ENCODE results near the gene FAM234A.
"Not testable (repeated sequence)": the region's sequence is repeated elsewhere in the genome, so short reads cannot be mapped to it uniquely, and the experiment has no call there.

Gene FAM234A

GRCh38 chr16:234468-235305 lies at the start of gene FAM234A:
Gene FAM234A (plus strand): TSS chr16:234821. CDS start chr16:254414, 19,593 bp downstream.
- peak; percentile 86 for DNase-seq (ENCODE audit: low read depth, low spot score)

- DNase-seq (ENCODE audit: low read depth, low spot score), result no peak
Observed at GRCh38 chr16:185213-185612, 49.4 kb upstream of the FAM234A start.

GRCh38 chr16:185691-186090 lies 48.9 kb upstream of the FAM234A start:
- DNase-seq (ENCODE audit: low read depth, low spot score), result no peak

- DNase-seq (ENCODE audit: low read depth, low spot score), result no peak
Observed at GRCh38 chr16:187330-187729, 47.3 kb upstream of the FAM234A start.

GRCh38 chr16:188674-189073 lies 45.9 kb upstream of the FAM234A start:
- no peak for DNase-seq (ENCODE audit: low read depth, low spot score)

- no peak for DNase-seq (ENCODE audit: low read depth, low spot score)
Observed at GRCh38 chr16:189604-190186, 44.9 kb upstream of the FAM234A start.

GRCh38 chr16:191831-192230 lies 42.8 kb upstream of the FAM234A start:
- no peak for DNase-seq (ENCODE audit: low read depth, low spot score)

- no peak for DNase-seq (ENCODE audit: low read depth, low spot score)
Observed at GRCh38 chr16:192686-193085, 41.9 kb upstream of the FAM234A start.

GRCh38 chr16:193441-193840 lies 41.2 kb upstream of the FAM234A start:
- DNase-seq (ENCODE audit: low read depth, low spot score), result no peak

GRCh38 chr16:194516-194915 lies 40.1 kb upstream of the FAM234A start:
- DNase-seq (ENCODE audit: low read depth, low spot score), result no peak

GRCh38 chr16:200388-200787 lies 34.2 kb upstream of the FAM234A start:
- DNase-seq (ENCODE audit: low read depth, low spot score), result no peak

- no peak for DNase-seq (ENCODE audit: low read depth, low spot score)
Observed at GRCh38 chr16:203246-203645, 31.4 kb upstream of the FAM234A start.

- DNase-seq (ENCODE audit: low read depth, low spot score), result not testable (repeated sequence)
Observed at GRCh38 chr16:204046-204445, 30.6 kb upstream of the FAM234A start.

- DNase-seq (ENCODE audit: low read depth, low spot score), result not testable (repeated sequence)
Observed at GRCh38 chr16:209359-209758, 25.3 kb upstream of the FAM234A start.

- not testable (repeated sequence) for DNase-seq (ENCODE audit: low read depth, low spot score)
Observed at GRCh38 chr16:211631-212180, 22.9 kb upstream of the FAM234A start.

GRCh38 chr16:212999-213398 lies 21.6 kb upstream of the FAM234A start:
- DNase-seq (ENCODE audit: low read depth, low spot score), result no peak

GRCh38 chr16:220021-220420 lies 14.6 kb upstream of the FAM234A start:
- DNase-seq (ENCODE audit: low read depth, low spot score), result no peak

- DNase-seq (ENCODE audit: low read depth, low spot score), result no peak
Observed at GRCh38 chr16:228151-228851, 6.3 kb upstream of the FAM234A start.

GRCh38 chr16:228852-229730 lies 5.5 kb upstream of the FAM234A start, which contains the start of gene LUC7L:
Gene LUC7L (minus strand): TSS chr16:229449. CDS start chr16:229339, 110 bp downstream.
- peak; percentile 71 for DNase-seq (ENCODE audit: low read depth, low spot score)

- no peak for DNase-seq (ENCODE audit: low read depth, low spot score)
Observed at GRCh38 chr16:229731-230281, 4.8 kb upstream of the FAM234A start.

- not testable (repeated sequence) for DNase-seq (ENCODE audit: low read depth, low spot score)
Observed at GRCh38 chr16:230351-230750, 4.3 kb upstream of the FAM234A start.

Data from activated naive CD8-positive, alpha-beta T cell treated with anti-CD3 and anti-CD28 coated beads, Interleukin-2, amount 50 U/mL, for 16 hours (primary cell).